SK-N-SH (cell line): Measurements from ENCODE around the gene NT5M. TPM values are rescaled to one million over a fixed set of nuclear protein-coding genes. Genes with fewer than 3 reads are reported as not detected.

Experiments used
- CTCF ChIA-PET: fragments of 300-600, 350-600 bp; formaldehyde crosslinking; extraction: SDS; loops from one replicate; lab custom pipeline; 2021; lab: Yijun Ruan, JAX
- POLR2A ChIA-PET: fragments of 350-600 bp; sonication (Branson Sonifier 250); formaldehyde crosslinking; extraction: SDS; loops from one replicate; lab custom pipeline; 2020; ENCODE audit warnings: antibody characterized with exemption, inconsistent platforms; lab: Yijun Ruan, JAX
- DNase-seq: peaks from one replicate; pipeline ENCODE4 v3.0.0; 2012
- H2AFZ ChIP-seq: fragments of 200-600 bp; sonication (generic); 2 replicates; pipeline ENCODE4 v1.8.1; 2016; ENCODE audit warnings: antibody characterized with exemption, mild to moderate bottlenecking, low read depth
- H3F3A ChIP-seq: fragments of 200-600 bp; sonication (generic); replicated peaks from 2 replicates; pipeline ENCODE3; 2016; ENCODE audit warnings: antibody characterized with exemption, mild to moderate bottlenecking; ENCODE audit not compliant: insufficient read depth
- H3K27ac ChIP-seq, 2 experiments: fragments of 200-500 bp in 1 of 2; fragments of 200-600 bp in 1 of 2; sonication (Bioruptor generic) in 1 of 2; sonication (generic), shearing (Covaris generic) in 1 of 2; 2 replicates each; pipeline versions ENCODE4 v1.5.1 to v1.6.1; 2014 to 2016; ENCODE audit warnings: low read depth in 2 of 2, inconsistent platforms in 1 of 2, low read length in 1 of 2, mild to moderate bottlenecking in 1 of 2, mixed read lengths in 1 of 2
- H3K27me3 ChIP-seq: fragments of 200-600 bp; sonication (generic), shearing (Covaris generic); 2 replicates; pipeline ENCODE4 v1.6.1; 2016; ENCODE audit warnings: mixed run types; ENCODE audit not compliant: insufficient read depth
- H3K36me3 ChIP-seq, 2 experiments: fragments of 200-500 bp in 1 of 2; fragments of 200-600 bp in 1 of 2; sonication (Bioruptor generic) in 1 of 2; sonication (generic) in 1 of 2; replicated peaks in 1 of 2; 2 replicates each; pipeline versions ENCODE3 to v1.5.1; 2014 to 2016; ENCODE audit warnings: low read length in 1 of 2, mild to moderate bottlenecking in 1 of 2; ENCODE audit not compliant: insufficient read depth in 2 of 2, control insufficient read depth in 1 of 2
- H3K4me1 ChIP-seq, 2 experiments: fragments of 200-500 bp in 1 of 2; fragments of 200-600 bp in 1 of 2; sonication (Bioruptor generic) in 1 of 2; sonication (generic), shearing (Covaris generic) in 1 of 2; 2 replicates each; pipeline versions ENCODE4 v1.5.1 to v1.6.1; 2014 to 2016; ENCODE audit warnings: low read depth in 1 of 2, low read length in 1 of 2, mixed run types in 1 of 2; ENCODE audit not compliant: insufficient read depth in 2 of 2, control insufficient read depth in 1 of 2
- H3K4me2 ChIP-seq: fragments of 200-600 bp; sonication (generic), shearing (Covaris generic); 2 replicates; pipeline ENCODE4 v1.6.1; 2017; ENCODE audit warnings: mixed run types
- H3K4me3 ChIP-seq, 2 experiments: fragments of 200-500 bp in 1 of 2; fragments of 200-600 bp in 1 of 2; sonication (Bioruptor generic) in 1 of 2; sonication (generic), shearing (Covaris generic) in 1 of 2; 2 replicates each; pipeline versions ENCODE4 v1.5.1 to v1.8.1; 2014 to 2016; ENCODE audit warnings: low read depth in 2 of 2, inconsistent platforms in 1 of 2, low read length in 1 of 2, mild to moderate bottlenecking in 1 of 2, mixed read lengths in 1 of 2, moderate library complexity in 1 of 2
- H3K79me2 ChIP-seq: fragments of 200-600 bp; sonication (generic); 2 replicates; pipeline ENCODE4 v1.8.1; 2017; ENCODE audit warnings: mild to moderate bottlenecking; ENCODE audit not compliant: insufficient read depth
- H3K9ac ChIP-seq: fragments of 200-600 bp; sonication (generic); 2 replicates; pipeline ENCODE4 v1.6.1; 2017; ENCODE audit warnings: mixed run types
- H3K9me2 ChIP-seq: fragments of 200-600 bp; sonication (generic); 2 replicates; pipeline ENCODE4 v1.6.1; 2017; ENCODE audit warnings: mixed run types
- H3K9me3 ChIP-seq: fragments of 200-600 bp; sonication (generic); 2 replicates; pipeline ENCODE4 v1.6.1; 2017; ENCODE audit warnings: mixed run types, mild to moderate bottlenecking, moderate library complexity
- H4K20me1 ChIP-seq: fragments of 200-600 bp; sonication (generic); 2 replicates; pipeline ENCODE4 v1.6.1; 2017; ENCODE audit warnings: mild to moderate bottlenecking, mixed run types; ENCODE audit not compliant: insufficient read depth
- CHD2 ChIP-seq: fragments of 150-350 bp; IDR thresholded peaks from 2 replicates; pipeline ENCODE4 v1.6.1; 2018; ENCODE audit warnings: low read length; ENCODE audit not compliant: partially characterized antibody
- EP300 ChIP-seq, 2 experiments: IDR thresholded peaks; 2 replicates each; pipeline versions ENCODE4 v1.4.0 to v1.6.1; 2012; ENCODE audit warnings: borderline replicate concordance in 1 of 2, low read depth in 1 of 2, low read length in 1 of 2
- EZH2phosphoT487 ChIP-seq: fragments of 200-600 bp; sonication (generic); IDR thresholded peaks from 2 replicates; pipeline ENCODE4 v1.6.1; 2017; ENCODE audit warnings: low read depth, mixed run types, mild to moderate bottlenecking, antibody characterized with exemption, moderate library complexity, borderline replicate concordance
- FOSL2 ChIP-seq: IDR thresholded peaks from 2 replicates; pipeline ENCODE4 v1.4.0; 2012; ENCODE audit warnings: low read depth, mild to moderate bottlenecking, moderate library complexity, borderline replicate concordance
- FOXM1 ChIP-seq: IDR thresholded peaks from 2 replicates; pipeline ENCODE4 v1.4.0; 2012; ENCODE audit warnings: low read depth, mild to moderate bottlenecking
- GABPA ChIP-seq: IDR thresholded peaks from 2 replicates; pipeline ENCODE4 v1.4.0; 2012; ENCODE audit warnings: low read depth, mild to moderate bottlenecking
- GATA2 ChIP-seq: sonication (generic); formaldehyde crosslinking; IDR thresholded peaks from 2 replicates; pipeline ENCODE4 v1.5.0; 2020; ENCODE audit warnings: mild to moderate bottlenecking, missing genetic modification reagents
- MXI1 ChIP-seq: IDR thresholded peaks from 2 replicates; pipeline ENCODE4 v1.6.1; 2012; ENCODE audit warnings: mild to moderate bottlenecking, low read depth, low read length, improper control_type of control experiment
- NRF1 ChIP-seq: IDR thresholded peaks from 2 replicates; pipeline ENCODE4 v1.6.1; 2012; ENCODE audit warnings: low read depth, mild to moderate bottlenecking, low read length
- RAD21 ChIP-seq: IDR thresholded peaks from 2 replicates; pipeline ENCODE4 v1.6.1; 2012; ENCODE audit warnings: mild to moderate bottlenecking, low read length
- RXRA ChIP-seq: IDR thresholded peaks from 2 replicates; pipeline ENCODE4 v1.4.0; 2012; ENCODE audit warnings: low read depth, mild to moderate bottlenecking, borderline replicate concordance
- SIN3A ChIP-seq: IDR thresholded peaks from 2 replicates; pipeline ENCODE4 v1.6.1; 2012; ENCODE audit warnings: low read depth, mild to moderate bottlenecking, low read length, moderate library complexity, borderline replicate concordance
- TCF12 ChIP-seq: IDR thresholded peaks from 2 replicates; pipeline ENCODE4 v1.4.0; 2012
- TEAD4 ChIP-seq: IDR thresholded peaks from 2 replicates; pipeline ENCODE4 v1.4.0; 2012; ENCODE audit warnings: mild to moderate bottlenecking, borderline replicate concordance; ENCODE audit not compliant: insufficient read depth
- USF1 ChIP-seq: IDR thresholded peaks from 2 replicates; pipeline ENCODE4 v1.4.0; 2012; ENCODE audit warnings: low read depth, borderline replicate concordance
- USF2 ChIP-seq: fragments of 150-350 bp; IDR thresholded peaks from 2 replicates; pipeline ENCODE4 v1.6.1; 2017; ENCODE audit warnings: antibody characterized with exemption, low read length, low read depth, borderline replicate concordance
- YY1 ChIP-seq: IDR thresholded peaks from 2 replicates; pipeline ENCODE4 v1.4.0; 2012; ENCODE audit warnings: low read depth, mild to moderate bottlenecking
- ZBTB33 ChIP-seq: IDR thresholded peaks from 2 replicates; pipeline ENCODE4 v1.4.0; 2012; ENCODE audit warnings: low read depth, borderline replicate concordance
- WGBS: methylation state at CpG from one replicate; pipeline ENCODE4 v1.1.6; 2017; ENCODE audit warnings: low lambda C conversion rate; 5-methylcytosine and 5-hydroxymethylcytosine counted together
- polyA plus RNA-seq, 3 experiments: library from polyadenylated mRNA; depleted of rRNA; stranded (reverse); fragments of >200 nt; gene quantifications; 2 replicates each; pipeline ENCODE4 v1.2.3, GENCODE V29; 2012

Gene NT5M
- polyA plus RNA-seq, 1 of the 3 experiments (the other 2 are of a cell fraction) = 3.9 TPM

GRCh38 chr17:17372856-17373520 is 69.8 kb downstream of the NT5M start:
- H3K9ac ChIP-seq = no peak overlapping the region
- no peaks in the 10 kb centered on the region for H3F3A ChIP-seq
- WGBS = 62% methylated on average over 10 of the region's 11 CpGs
- H3K4me3 ChIP-seq = no peak overlapping the region
- no peaks in the 10 kb centered on the region for H4K20me1 ChIP-seq
- H3K27me3 ChIP-seq = 0 out of 2 replicates have a peak, but pooled peaks cover 5% of the 10 kb centered on the region
- H3K4me1 ChIP-seq = peaks cover 0 to 17% of the 10 kb centered on the region in 2 experiments; a peak in 1 of 4 replicates
- no peaks in the 10 kb centered on the region for H3K79me2 ChIP-seq
- no peak for DNase-seq
- no peak overlapping the region for H3K4me2 ChIP-seq
- POLR2A ChIA-PET = no interaction called here
- no peak overlapping the region for H3K27ac ChIP-seq
- no peak overlapping the region for H2AFZ ChIP-seq
- H3K36me3 ChIP-seq = no peaks in the 10 kb centered on the region
- no peaks in the 10 kb centered on the region for H3K9me3 ChIP-seq
- H3K9me2 ChIP-seq = no peaks in the 10 kb centered on the region
- TF ChIP-seq EP300 (IDR thresholded peaks at IDR 0.05; ENCODE audit: borderline replicate concordance in 1 of 2, low read depth in 1 of 2, low read length in 1 of 2) (no peak), RXRA (no peak), MXI1 (no peak), FOXM1 (no peak)
- CTCF ChIA-PET = interaction anchor here (1.2 to 4.1 kb wide), 2 partner anchors 18 to 241 kb away, joined by 3 to 28 read pairs; no protein-coding TSS in a partner anchor

- Histone ChIP-seq H3K4me1 (peaks cover 0 to 18% of the 10 kb centered on the region in 2 experiments; a peak in 1 of 4 replicates), H3K36me3 (no peaks in the 10 kb centered on the region), H3K4me2 (no peak overlapping the region), H3K27ac (no peak overlapping the region), H3K4me3 (no peak overlapping the region), H4K20me1 (no peaks in the 10 kb centered on the region), H3F3A (no peaks in the 10 kb centered on the region), H3K9me2 (no peaks in the 10 kb centered on the region), H3K9ac (no peak overlapping the region), H3K27me3 (peaks cover 10% of the 10 kb centered on the region; the same call in 1 of the 2 replicates), H3K9me3 (no peaks in the 10 kb centered on the region), H3K79me2 (no peaks in the 10 kb centered on the region), H2AFZ (no peak overlapping the region)
- DNase-seq = no peak
- TF ChIP-seq EZH2phosphoT487 = no peak
- no peak for TF ChIP-seq CHD2
- TF ChIP-seq NRF1 = no peak
- no peak for TF ChIP-seq USF1
- no peak for TF ChIP-seq RAD21
- no peak for TF ChIP-seq MXI1
- TF ChIP-seq EP300 (IDR thresholded peaks at IDR 0.05; ENCODE audit: borderline replicate concordance in 1 of 2, low read depth in 1 of 2, low read length in 1 of 2) = no peak
- TF ChIP-seq GABPA = no peak
- no peak for TF ChIP-seq GATA2 (CRISPR knock-in tag)
- no peak for TF ChIP-seq TCF12
- TF ChIP-seq YY1 = no peak
- TF ChIP-seq FOSL2 = no peak
- TF ChIP-seq ZBTB33 = no peak
- TF ChIP-seq SIN3A = no peak
- no peak for TF ChIP-seq FOXM1
- no peak for TF ChIP-seq USF2
- no peak for TF ChIP-seq TEAD4
- ChIA-PET POLR2A (no interaction called here), CTCF (interaction anchor here (1.3 to 1.9 kb wide), 2 partner anchors 10 to 19 kb away, joined by 4 to 7 read pairs; no protein-coding TSS in a partner anchor)
- WGBS = 77% methylated on average over 6 of the region's 6 CpGs
These were observed 72.7 kb downstream of the NT5M start for GRCh38 chr17:17375841-17376240.
